ENCODE measurements around the gene RAX2.
A peak's percentile ranks its signal among the peaks of the same experiment; 100 is the strongest.
"Not testable (repeated sequence)": the region's sequence is repeated elsewhere in the genome, so short reads cannot be mapped to it uniquely, and the experiment has no call there.

RAX2 gene

GRCh38 chr19:3775831-3776230, 3.8 kb upstream of the RAX2 start:
- no peak for DNase-seq

- no peak for DNase-seq
Observed at GRCh38 chr19:3775374-3775711, 3.3 kb upstream of the RAX2 start.

- DNase-seq, result no peak
Observed at GRCh38 chr19:3774621-3775373, 2.8 kb upstream of the RAX2 start.

- no peak for DNase-seq
Observed at GRCh38 chr19:3773814-3774515, 1.9 kb upstream of the RAX2 start.

DNA sequence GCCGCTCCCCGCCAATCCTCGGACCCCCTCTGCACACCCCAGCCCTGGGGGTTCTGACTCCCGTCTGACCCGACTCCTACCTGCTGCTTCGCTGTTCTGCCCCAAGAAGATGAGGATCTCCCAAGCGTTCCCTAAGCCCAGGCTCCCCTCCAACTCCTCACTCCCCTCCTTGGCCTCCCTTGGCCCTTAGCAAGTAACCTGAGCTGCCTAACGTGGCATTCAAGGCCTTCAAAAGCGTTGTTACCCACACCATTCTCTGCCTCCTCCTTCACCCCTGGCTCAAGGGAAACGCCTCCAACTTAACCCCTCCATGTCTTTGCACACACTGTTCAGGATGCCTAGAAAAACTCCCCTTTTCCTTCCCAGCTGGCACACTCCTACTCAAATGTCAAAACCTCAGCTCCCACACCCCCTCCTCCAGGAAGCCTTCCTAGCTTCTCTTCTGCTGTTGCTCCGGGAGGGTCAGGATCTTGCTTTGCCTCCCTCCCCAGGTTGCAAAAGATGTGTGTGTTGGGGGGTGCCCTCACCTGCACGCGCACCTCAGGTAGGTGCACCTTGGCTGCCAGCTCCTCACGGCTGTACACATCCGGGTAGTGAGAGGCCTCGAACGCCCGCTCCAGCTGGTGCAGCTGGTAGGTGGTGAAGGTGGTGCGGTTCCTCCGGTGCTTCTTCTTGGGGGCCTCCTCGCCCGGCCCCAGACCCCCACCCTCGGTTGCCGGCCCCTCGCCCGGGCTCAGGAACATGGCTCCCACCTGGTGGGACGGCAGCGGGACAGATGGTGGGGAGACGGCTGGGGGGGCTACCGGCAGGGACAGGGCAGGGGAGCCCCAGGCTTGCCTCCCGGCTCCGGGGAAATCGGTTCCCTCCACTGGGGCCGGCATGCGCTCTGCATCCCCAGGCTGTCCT, 775 bp downstream of the RAX2 start:
- no peak for DNase-seq

DNA sequence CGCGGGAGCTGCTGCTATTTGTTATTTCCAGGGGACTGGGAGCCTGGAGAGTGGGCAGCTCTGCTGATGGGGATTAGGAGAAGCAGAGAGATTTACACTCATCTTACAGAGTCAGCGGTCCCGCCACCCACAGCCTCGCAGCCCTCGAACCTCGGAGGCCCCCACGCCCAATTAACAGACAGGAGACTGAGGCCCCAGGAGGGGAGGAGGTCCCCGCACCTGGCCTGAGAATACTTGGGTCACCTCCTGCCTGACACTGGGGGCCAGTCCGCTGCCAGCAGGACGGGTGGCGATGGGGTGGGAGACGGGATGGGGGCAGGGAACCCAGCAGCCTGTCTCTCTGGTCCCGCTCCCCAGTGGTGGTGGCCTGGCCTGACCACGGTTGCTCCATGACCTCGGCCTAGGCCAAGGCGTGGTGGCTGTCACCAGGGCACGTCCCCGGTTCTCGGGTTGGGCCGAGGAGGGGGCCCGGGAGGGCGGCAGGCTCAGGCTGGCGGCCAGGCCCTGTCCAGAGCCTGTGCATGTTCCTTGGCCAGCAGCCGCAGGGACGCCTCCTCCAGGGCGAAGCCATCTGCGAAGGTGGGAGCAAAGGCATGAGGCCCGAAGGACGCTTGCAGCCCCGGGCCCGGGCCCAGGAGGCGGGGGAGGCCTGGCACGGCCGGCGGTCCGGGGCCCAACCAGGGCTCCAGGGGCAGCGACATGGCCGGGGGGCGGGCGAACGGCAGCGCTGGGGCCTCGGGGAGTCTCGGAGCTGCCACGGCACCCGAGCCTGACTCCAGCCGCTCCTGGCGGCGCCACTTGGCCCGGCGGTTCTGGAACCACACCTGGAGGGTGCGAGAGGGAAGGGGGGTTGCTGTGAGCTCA, 1.7 kb downstream of the RAX2 start:
- DNase-seq, result no peak

DNA sequence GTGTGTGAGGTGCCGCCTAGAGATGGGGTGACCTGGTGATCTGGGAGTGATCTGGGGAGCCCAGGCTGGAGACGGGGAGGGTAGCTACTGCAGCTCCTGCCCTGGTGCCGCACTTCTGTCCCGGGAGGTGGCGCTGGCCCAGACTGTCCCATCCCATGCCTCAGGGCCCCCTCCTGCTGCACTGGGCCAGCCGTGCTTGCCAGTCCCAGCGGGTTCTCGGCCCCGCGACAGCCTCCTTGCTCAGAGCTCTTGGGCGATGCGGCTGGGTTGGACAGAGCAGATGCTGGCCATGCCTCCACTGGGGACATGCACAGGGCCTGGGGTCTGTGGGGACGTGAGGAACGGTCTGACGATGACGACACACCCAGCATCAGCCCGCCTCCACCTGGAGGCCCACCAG, 2.5 kb downstream of the RAX2 start:
- no peak for DNase-seq

DNA sequence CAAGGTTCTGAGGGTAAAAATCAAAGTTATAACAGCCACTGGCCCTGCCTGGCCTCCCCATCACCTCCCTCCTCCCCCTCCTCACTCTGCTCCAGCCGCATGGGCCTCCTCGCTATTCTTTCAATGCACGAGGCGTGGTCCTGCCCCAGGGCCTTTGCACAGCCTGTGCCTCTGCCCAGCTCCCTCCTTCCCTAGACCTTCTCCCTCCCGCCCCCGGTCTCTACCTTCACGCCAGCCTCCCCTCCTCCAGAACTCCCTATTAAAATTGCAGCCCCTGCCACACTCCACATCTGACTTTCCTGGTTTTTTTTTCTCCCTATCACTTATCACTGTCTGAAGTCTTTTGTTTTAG, 3.3 kb downstream of the RAX2 start:
- no peak for DNase-seq

- DNase-seq, result no peak
Observed at GRCh38 chr19:3768015-3768747, 3.8 kb downstream of the RAX2 start.

DNA sequence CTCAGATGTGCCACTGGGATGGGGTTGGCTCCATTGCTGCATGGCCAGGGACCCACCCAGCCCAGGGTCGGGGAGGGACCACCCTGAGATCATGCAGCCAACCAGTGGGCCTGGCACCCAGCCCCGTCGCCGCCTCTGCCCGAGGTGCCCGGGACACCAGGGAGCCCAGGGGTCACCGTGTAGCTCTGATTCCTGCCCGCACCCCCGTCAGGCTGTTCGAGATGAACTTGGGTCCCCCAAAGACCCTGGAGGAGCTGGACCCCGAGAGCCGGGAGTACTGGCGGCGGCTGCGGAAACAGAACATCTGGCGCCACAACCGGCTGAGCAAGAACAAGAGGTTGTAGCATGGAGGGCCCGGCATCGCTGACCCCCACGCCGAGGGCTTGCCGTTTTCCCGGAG, 5.0 kb downstream of the RAX2 start:
- DNase-seq, result no peak

- peak in 1 of 2 experiments; percentile 14 for DNase-seq
Observed at GRCh38 chr19:3766520-3766919, 5.5 kb downstream of the RAX2 start.

DNA sequence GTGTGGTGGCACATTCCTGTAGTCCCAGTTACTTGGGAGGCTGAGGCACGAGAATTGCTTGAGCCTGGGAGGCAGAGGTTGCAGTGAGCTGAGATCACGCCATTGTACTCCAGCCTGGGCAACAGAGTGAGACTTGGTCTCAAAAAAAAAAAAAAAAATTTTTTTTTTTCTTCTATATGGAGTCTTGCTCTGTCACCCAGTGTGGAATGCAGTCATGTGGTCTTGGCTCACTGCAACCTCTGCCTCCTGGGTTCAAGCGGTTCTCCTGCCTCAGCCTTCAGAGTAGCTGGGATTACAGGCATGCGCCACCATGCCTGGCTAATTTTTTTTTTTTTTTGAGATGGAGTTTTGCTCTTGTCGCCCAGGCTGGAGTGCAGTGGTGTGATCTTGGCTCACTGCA, 6.3 kb downstream of the RAX2 start:
- not testable (repeated sequence) for DNase-seq

DNA sequence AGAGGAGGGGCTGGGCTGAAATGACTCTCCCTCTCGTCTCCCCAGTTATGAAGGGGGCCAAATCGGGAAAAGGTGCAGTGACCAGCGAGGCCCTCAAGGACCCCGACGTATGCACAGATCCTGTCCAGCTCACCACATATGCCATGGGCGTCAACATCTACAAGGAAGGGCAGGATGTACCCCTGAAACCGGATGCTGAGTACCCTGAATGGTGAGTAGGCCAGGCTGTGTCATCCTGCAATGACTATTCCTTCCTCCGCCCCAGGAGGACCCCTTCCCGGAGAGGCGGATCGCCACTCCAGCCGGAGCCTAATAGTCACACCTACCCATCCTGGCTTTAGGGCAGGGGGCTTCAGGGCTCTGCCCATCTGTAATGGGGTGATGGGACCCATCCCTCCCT, 6.9 kb downstream of the RAX2 start:
- DNase-seq, result no peak

DNA sequence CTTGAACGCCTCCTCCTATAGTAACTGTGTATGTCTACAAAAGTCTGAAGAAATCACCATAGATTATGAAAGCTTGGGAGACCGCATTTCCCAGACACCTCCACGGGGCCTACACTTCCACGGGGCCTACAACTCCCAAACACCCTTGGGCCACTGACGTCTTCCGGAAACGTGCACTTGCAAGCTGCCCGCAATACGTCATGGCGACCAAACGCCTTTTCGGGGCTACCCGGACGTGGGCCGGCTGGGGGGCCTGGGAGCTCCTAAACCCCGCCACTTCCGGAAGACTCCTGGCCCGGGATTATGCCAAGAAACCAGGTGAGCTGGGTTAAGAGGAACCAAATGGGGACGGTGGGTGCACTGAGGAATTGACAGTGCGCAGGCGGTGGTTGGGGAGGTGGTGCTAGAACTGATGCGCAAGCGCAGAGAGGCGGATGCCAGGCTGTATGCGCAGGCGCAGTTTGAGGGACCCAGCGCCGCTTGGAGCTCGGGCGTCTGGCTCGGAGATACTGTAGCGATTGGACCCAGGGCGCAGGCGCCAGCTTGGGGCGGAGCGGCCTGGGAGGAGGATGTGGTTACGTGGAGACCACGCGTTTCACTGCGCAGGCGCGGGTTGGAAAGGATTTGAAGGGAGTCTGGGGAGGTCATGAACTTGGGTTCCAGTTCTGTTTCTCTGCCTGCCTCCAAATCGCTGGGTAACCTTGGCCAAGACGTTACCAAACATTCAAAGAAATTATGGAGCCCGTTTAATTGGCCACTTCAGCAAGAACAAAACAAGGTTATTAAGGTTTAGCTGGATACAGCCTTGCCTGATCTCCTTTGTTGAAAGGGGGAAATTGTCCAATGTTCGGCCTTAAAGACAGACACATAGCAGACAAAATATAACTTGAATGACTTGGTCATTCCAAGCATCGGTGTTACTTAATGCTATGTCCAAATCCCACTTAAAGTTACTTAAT, 9.2 kb downstream of the RAX2 start, which contains the start of gene MRPL54:
TSS of gene MRPL54 (plus strand) at position 182 of the 959 bp plus-strand sequence. CDS start at position 201, 19 bp downstream.
- DNase-seq, result peak; percentile 98

GRCh38 chr19:3762130-3762473, 9.9 kb downstream of the RAX2 start:
- DNase-seq, result no peak

DNA sequence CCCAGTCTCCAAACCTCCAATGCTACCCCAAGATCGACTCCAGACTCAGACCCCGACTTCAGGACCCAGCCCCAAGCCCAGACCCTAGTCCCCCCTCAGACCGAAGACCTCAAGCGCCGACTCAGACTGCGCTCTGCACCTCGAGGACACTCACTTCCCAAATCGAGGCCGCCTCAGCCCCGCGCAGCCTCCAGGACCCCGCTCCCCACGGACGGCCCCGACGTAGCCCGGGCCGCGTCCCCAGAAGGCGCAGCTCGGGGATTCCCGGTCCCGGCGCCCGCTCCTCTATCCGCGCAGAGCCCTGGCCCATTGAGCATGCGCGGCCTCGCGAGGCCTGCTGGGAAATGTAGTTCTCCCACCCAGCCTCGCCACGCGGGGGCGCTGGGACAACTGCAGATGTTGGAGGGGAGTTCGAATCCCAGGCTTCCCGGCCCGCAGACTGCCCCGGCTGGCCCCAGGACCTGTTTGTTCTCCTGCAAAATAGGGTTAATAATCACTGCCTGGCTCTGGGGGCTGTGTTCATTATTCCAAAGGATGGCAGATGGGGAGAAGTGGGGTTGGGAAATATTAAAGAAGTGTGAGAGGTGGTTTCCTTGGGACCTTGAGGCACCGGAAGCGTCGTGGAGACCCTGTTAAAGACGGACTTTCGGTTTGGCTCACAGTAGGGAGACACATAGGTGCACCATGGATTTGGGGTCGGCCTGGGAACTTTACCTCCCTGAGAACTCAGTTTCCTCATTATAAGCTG, 10.5 kb downstream of the RAX2 start, which contains the start of gene APBA3:
TSS of gene APBA3 (minus strand) at position 311 of the 748 bp plus-strand sequence. CDS start 1,428 bp downstream, outside the sequence.
- DNase-seq, result peak; percentile 83 to 84

DNA sequence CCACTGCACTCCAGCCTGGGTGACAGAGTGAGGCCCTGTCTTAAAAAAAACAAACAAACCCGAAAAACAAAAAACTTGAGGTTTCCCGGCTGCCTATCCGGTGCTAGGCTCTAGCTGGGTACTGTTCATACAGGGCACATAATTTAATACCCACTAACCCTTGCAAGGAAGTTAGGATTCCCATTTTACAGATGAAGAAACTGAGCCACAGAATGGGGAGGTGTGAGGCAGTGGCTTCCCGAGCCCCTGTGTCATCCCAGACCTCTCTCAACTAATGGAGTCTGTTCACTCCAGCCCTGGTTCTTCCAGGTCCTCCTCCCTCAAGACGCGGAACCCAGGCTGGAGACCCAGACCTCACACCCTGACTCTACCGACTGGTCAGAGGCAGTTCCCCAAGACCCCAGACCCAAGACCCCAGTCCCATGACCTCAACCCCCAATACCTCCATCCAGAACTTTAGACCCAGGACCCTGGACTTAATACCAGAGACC, 11.1 kb downstream of the RAX2 start:
- DNase-seq, result no peak

GRCh38 chr19:3759482-3760254, 12.4 kb downstream of the RAX2 start:
- no peak for DNase-seq

- not testable (repeated sequence) for DNase-seq
Observed at GRCh38 chr19:3758297-3758696, 13.7 kb downstream of the RAX2 start.
